HEK293 (cell line): ENCODE data around the gene THSD7B.

Experiments
- CTCF ChIA-PET: fragments of 350-600 bp; formaldehyde crosslinking; extraction: SDS; loops from one replicate; lab custom pipeline; 2021; ENCODE audit warnings: antibody characterized with exemption; lab: Yijun Ruan, JAX
- POLR2A ChIA-PET: fragments of 300-600 bp; formaldehyde crosslinking; extraction: SDS; loops from one replicate; lab custom pipeline; 2020; ENCODE audit warnings: antibody characterized with exemption, inconsistent platforms; lab: Yijun Ruan, JAX
- H3K27ac ChIP-seq: fragments of 200-500 bp; sonication (Bioruptor generic); 2 replicates; pipeline ENCODE4 v1.5.1; 2014; ENCODE audit warnings: low read depth, low read length, control low read depth, inconsistent platforms; ENCODE audit errors: extremely low read depth
- H3K36me3 ChIP-seq, 2 experiments: fragments of 200-500 bp in 1 of 2; sonication (Bioruptor generic) in 1 of 2; 1 replicate in 1 of 2; 2 replicates in 1 of 2; pipeline ENCODE4 v1.5.1; 2014 to 2017; ENCODE audit warnings: inconsistent platforms in 2 of 2, low read length in 2 of 2; ENCODE audit not compliant: control insufficient read depth in 2 of 2, insufficient read depth in 1 of 2
- H3K4me1 ChIP-seq: fragments of 200-500 bp; sonication (Bioruptor generic); 2 replicates; pipeline ENCODE4 v1.5.1; 2014; ENCODE audit warnings: mild to moderate bottlenecking, low read length, inconsistent platforms; ENCODE audit not compliant: control insufficient read depth, insufficient read depth
- H3K4me3 ChIP-seq: 2 replicates; pipeline ENCODE4 v1.5.1; 2011; ENCODE audit warnings: low read depth, mild to moderate bottlenecking, control low read depth, low read length, moderate library complexity
- H3K9me3 ChIP-seq: fragments of 200-500 bp; sonication (Bioruptor generic); 2 replicates; pipeline ENCODE4 v1.5.1; 2014; ENCODE audit warnings: low read depth, low read length, inconsistent platforms; ENCODE audit not compliant: control insufficient read depth, insufficient read depth
- AEBP2 ChIP-seq: fragments of 450-650 bp; formaldehyde crosslinking; IDR thresholded peaks from 2 replicates; pipeline ENCODE4 v1.5.1; 2016; ENCODE audit warnings: missing biosample characterization, missing genetic modification characterization, borderline replicate concordance
- FEZF1 ChIP-seq: fragments of 450-650 bp; formaldehyde crosslinking; IDR thresholded peaks from 2 replicates; pipeline ENCODE4 v1.5.1; 2016; ENCODE audit warnings: missing biosample characterization, missing genetic modification characterization
- GLIS2 ChIP-seq: fragments of 450-650 bp; formaldehyde crosslinking; IDR thresholded peaks from 2 replicates; pipeline ENCODE4 v1.5.1; 2016; ENCODE audit warnings: missing biosample characterization, missing genetic modification characterization
- HIC1 ChIP-seq: fragments of 450-650 bp; formaldehyde crosslinking; IDR thresholded peaks from 2 replicates; pipeline ENCODE4 v1.5.1; 2016; ENCODE audit warnings: missing biosample characterization, missing genetic modification characterization
- KLF7 ChIP-seq: fragments of 450-650 bp; formaldehyde crosslinking; IDR thresholded peaks from 2 replicates; pipeline ENCODE4 v1.5.1; 2016; ENCODE audit warnings: missing biosample characterization, missing genetic modification characterization, borderline replicate concordance
- PRDM6 ChIP-seq: fragments of 450-650 bp; formaldehyde crosslinking; IDR thresholded peaks from 2 replicates; pipeline ENCODE4 v1.5.1; 2017; ENCODE audit warnings: missing biosample characterization, missing genetic modification characterization
- RBAK ChIP-seq: fragments of 450-650 bp; formaldehyde crosslinking; IDR thresholded peaks from 2 replicates; pipeline ENCODE4 v1.5.1; 2016; ENCODE audit warnings: missing biosample characterization, missing genetic modification characterization
- ZBTB6 ChIP-seq: fragments of 450-650 bp; formaldehyde crosslinking; IDR thresholded peaks from 2 replicates; pipeline ENCODE4 v1.5.1; 2017; ENCODE audit warnings: missing biosample characterization, missing genetic modification characterization
- ZBTB7A ChIP-seq: fragments of 450-650 bp; formaldehyde crosslinking; IDR thresholded peaks from 2 replicates; pipeline ENCODE4 v1.5.1; 2016; ENCODE audit warnings: low read depth, missing biosample characterization, missing genetic modification characterization
- ZNF214 ChIP-seq: fragments of 450-650 bp; formaldehyde crosslinking; IDR thresholded peaks from 2 replicates; pipeline ENCODE4 v1.5.1; 2017; ENCODE audit warnings: missing biosample characterization, mild to moderate bottlenecking, missing genetic modification characterization, borderline replicate concordance
- ZNF24 ChIP-seq: fragments of 450-650 bp; formaldehyde crosslinking; IDR thresholded peaks from 2 replicates; pipeline ENCODE4 v1.5.1; 2016; ENCODE audit warnings: missing biosample characterization, missing genetic modification characterization
- ZNF280C ChIP-seq: fragments of 450-650 bp; formaldehyde crosslinking; IDR thresholded peaks from 2 replicates; pipeline ENCODE4 v1.5.1; 2016; ENCODE audit warnings: missing biosample characterization, missing genetic modification characterization
- ZNF324 ChIP-seq: fragments of 450-650 bp; formaldehyde crosslinking; IDR thresholded peaks from 2 replicates; pipeline ENCODE4 v1.5.1; 2016; ENCODE audit warnings: missing biosample characterization, missing genetic modification characterization
- ZNF391 ChIP-seq: fragments of 450-650 bp; formaldehyde crosslinking; IDR thresholded peaks from 2 replicates; pipeline ENCODE4 v1.5.1; 2016; ENCODE audit warnings: low read depth, missing biosample characterization, missing genetic modification characterization, borderline replicate concordance
- ZNF521 ChIP-seq: fragments of 450-650 bp; formaldehyde crosslinking; IDR thresholded peaks from 2 replicates; pipeline ENCODE4 v1.5.1; 2017; ENCODE audit warnings: missing biosample characterization, mild to moderate bottlenecking, missing genetic modification characterization
- ZNF558 ChIP-seq: fragments of 450-650 bp; formaldehyde crosslinking; IDR thresholded peaks from 2 replicates; pipeline ENCODE4 v1.5.1; 2016; ENCODE audit warnings: missing biosample characterization, missing genetic modification characterization
- ZNF580 ChIP-seq: fragments of 450-650 bp; formaldehyde crosslinking; IDR thresholded peaks from 2 replicates; pipeline ENCODE4 v1.5.1; 2016; ENCODE audit warnings: missing biosample characterization, missing genetic modification characterization
- ZNF610 ChIP-seq: fragments of 450-650 bp; formaldehyde crosslinking; IDR thresholded peaks from 2 replicates; pipeline ENCODE4 v1.5.1; 2016; ENCODE audit warnings: missing biosample characterization, missing genetic modification characterization, borderline replicate concordance
- ZNF621 ChIP-seq: fragments of 450-650 bp; formaldehyde crosslinking; IDR thresholded peaks from 2 replicates; pipeline ENCODE4 v1.5.1; 2017; ENCODE audit warnings: missing biosample characterization, missing genetic modification characterization
- ZNF639 ChIP-seq: fragments of 450-650 bp; formaldehyde crosslinking; IDR thresholded peaks from 2 replicates; pipeline ENCODE4 v1.5.1; 2016; ENCODE audit warnings: missing biosample characterization, missing genetic modification characterization
- ZNF670 ChIP-seq: fragments of 450-650 bp; formaldehyde crosslinking; IDR thresholded peaks from 2 replicates; pipeline ENCODE4 v1.5.1; 2016; ENCODE audit warnings: missing biosample characterization, missing genetic modification characterization, low read depth
- ZNF701 ChIP-seq: fragments of 450-650 bp; formaldehyde crosslinking; IDR thresholded peaks from 2 replicates; pipeline ENCODE4 v1.5.1; 2016; ENCODE audit warnings: missing biosample characterization, missing genetic modification characterization
- ZNF791 ChIP-seq: fragments of 450-650 bp; formaldehyde crosslinking; IDR thresholded peaks from 2 replicates; pipeline ENCODE4 v1.5.1; 2016; ENCODE audit warnings: missing biosample characterization, missing genetic modification characterization
- ZNF792 ChIP-seq: fragments of 450-650 bp; formaldehyde crosslinking; IDR thresholded peaks from 2 replicates; pipeline ENCODE4 v1.5.1; 2016; ENCODE audit warnings: missing biosample characterization, missing genetic modification characterization
- ZSCAN30 ChIP-seq: fragments of 450-650 bp; IDR thresholded peaks from 2 replicates; pipeline ENCODE4 v1.5.1; 2018; ENCODE audit warnings: missing biosample characterization, mild to moderate bottlenecking, missing genetic modification characterization, moderate library complexity

The THSD7B gene

GRCh38 chr2:137444970-137445369 lies 679.6 kb downstream of the THSD7B start:
- H3K4me3 ChIP-seq, result no peak overlapping the region
- H3K27ac ChIP-seq, result no peak overlapping the region
- TF ChIP-seq ZNF558 (tag by site-specific recombination), result no peak
- no peak for TF ChIP-seq FEZF1 (tag by site-specific recombination)
- no peak for TF ChIP-seq ZNF621 (tag by site-specific recombination)
- no peak for TF ChIP-seq ZNF580 (tag by site-specific recombination)
- TF ChIP-seq KLF7 (tag by site-specific recombination), result no peak
- no peak for TF ChIP-seq ZNF792
- TF ChIP-seq RBAK, result no peak
- TF ChIP-seq ZNF24 (tag by site-specific recombination), result no peak
- TF ChIP-seq ZNF701 (tag by site-specific recombination), result no peak
- no peak for TF ChIP-seq ZBTB7A (tag by site-specific recombination)
- no peak for TF ChIP-seq ZNF214
- no peak for TF ChIP-seq ZNF610 (tag by site-specific recombination)
- no peak for TF ChIP-seq ZSCAN30 (tag by site-specific recombination)
- no peak for TF ChIP-seq AEBP2
- no peak for TF ChIP-seq GLIS2 (tag by site-specific recombination)
- no peak for TF ChIP-seq PRDM6 (tag by site-specific recombination)
- TF ChIP-seq, all 188 proteins: peak for 0
- Histone ChIP-seq H3K4me1 (no peaks in the 10 kb centered on the region), H3K36me3 (no peaks in the 10 kb centered on the region), H3K9me3 (no peaks in the 10 kb centered on the region)
- CTCF ChIA-PET, result no interaction called here
- POLR2A ChIA-PET, result no interaction called here

- Histone ChIP-seq H3K9me3 (no peaks in the 10 kb centered on the region), H3K36me3 (no peaks in the 10 kb centered on the region), H3K27ac (no peak overlapping the region), H3K4me1 (no peaks in the 10 kb centered on the region), H3K4me3 (no peak overlapping the region)
- ChIA-PET CTCF (no interaction called here), POLR2A (no interaction called here)
- TF ChIP-seq HIC1 (tag by site-specific recombination), result no peak
- no peak for TF ChIP-seq ZNF324 (tag by site-specific recombination)
- no peak for TF ChIP-seq ZNF521
- no peak for TF ChIP-seq ZNF791 (tag by site-specific recombination)
- no peak for TF ChIP-seq ZNF639 (tag by site-specific recombination)
- TF ChIP-seq ZNF280C (tag by site-specific recombination), result no peak
- no peak for TF ChIP-seq ZBTB6 (tag by site-specific recombination)
- no peak for TF ChIP-seq ZNF391
- TF ChIP-seq ZNF670, result no peak
Measured at GRCh38 chr2:137449454-137449853, 684.1 kb downstream of the THSD7B start.
